GM19452 (cell line): ENCODE data around the gene HARS2.
"Not testable (repeated sequence)": the region's sequence is repeated elsewhere in the genome, so short reads cannot be mapped to it uniquely, and the experiment has no call there.

Source experiments
- ATAC-seq: cut with Tn5 transposase; IDR thresholded peaks from one replicate; pipeline ENCODE4 v1.9.1; 2021; ENCODE audit not compliant: unreplicated experiment

Gene HARS2, protein sequence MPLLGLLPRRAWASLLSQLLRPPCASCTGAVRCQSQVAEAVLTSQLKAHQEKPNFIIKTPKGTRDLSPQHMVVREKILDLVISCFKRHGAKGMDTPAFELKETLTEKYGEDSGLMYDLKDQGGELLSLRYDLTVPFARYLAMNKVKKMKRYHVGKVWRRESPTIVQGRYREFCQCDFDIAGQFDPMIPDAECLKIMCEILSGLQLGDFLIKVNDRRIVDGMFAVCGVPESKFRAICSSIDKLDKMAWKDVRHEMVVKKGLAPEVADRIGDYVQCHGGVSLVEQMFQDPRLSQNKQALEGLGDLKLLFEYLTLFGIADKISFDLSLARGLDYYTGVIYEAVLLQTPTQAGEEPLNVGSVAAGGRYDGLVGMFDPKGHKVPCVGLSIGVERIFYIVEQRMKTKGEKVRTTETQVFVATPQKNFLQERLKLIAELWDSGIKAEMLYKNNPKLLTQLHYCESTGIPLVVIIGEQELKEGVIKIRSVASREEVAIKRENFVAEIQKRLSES

DNA sequence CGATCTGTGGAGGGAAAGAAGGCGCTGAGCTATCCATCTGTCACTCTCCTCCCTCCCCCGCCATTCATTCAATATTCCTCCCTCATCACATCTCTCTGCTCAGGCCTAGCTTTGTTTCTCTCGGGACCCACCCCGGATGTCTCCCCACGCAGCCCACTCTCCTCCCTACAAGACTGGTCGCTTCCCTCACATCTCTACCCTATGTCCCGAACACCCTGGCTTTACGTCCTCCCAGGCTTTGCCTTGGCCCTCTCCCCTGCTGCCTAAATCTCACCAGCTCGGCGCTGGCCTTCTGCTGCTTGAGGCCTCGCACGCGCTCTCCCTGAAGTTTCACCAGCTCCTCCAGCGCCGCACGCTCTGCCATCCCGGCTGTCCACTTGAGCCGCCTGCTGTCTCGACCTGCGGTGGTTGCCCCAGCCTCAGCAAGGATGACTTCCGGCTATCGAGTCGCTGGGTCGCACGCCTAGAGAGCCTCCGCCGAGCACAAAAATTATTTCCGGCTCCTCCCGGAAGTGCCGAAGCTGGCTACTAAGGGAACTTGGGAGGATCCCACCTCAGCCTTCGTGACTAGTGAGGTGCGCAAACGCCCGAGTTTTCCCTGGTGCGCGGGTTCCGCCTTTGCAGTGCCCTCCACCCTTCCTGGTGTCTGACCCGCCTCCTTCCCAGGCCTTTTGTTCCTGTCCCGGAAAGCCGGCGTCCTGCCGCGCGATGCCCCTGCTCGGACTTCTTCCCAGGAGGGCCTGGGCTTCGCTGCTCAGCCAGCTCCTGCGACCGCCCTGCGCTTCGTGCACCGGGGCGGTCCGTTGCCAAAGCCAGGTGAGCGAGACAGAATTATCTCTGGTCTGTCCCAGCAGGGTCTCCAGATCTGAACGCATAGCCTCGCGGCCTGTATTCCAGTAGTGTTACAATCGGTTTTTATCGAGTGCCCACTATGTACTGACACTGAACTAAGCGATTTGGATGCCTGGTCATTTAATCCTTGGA is at the start of gene HARS2, which contains the start of gene HARS1:
Gene HARS2, plus strand, starts transcription at position 515 of the 984 bp plus-strand sequence. Its CDS starts 194 bp downstream, at position 709.
Gene HARS1, minus strand, starts transcription at position 430 of the 984 bp plus-strand sequence. Its CDS starts 66 bp downstream, at position 364.
- ATAC-seq, result peak; percentile 98

DNA sequence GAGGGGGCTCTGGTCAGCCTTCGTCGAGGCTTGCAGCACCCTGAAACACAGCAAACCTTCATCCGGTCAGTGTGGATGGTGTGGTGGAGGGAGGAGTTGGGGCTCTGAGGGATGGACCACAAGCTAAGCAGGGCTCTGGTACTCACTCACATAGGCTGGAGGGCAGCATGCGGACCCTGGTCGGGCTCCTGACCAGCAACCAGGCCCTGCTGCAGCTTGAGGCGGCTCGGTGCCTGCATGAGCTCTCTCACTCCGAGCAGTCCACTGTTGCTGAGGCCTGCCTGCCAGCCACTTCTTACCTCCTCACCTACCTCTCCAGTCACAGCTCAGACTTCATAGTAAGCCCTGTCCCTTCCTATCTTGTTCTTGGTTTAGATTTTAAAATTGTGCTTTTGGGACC is 49.5 kb upstream of the HARS2 start:
- no peak for ATAC-seq

DNA sequence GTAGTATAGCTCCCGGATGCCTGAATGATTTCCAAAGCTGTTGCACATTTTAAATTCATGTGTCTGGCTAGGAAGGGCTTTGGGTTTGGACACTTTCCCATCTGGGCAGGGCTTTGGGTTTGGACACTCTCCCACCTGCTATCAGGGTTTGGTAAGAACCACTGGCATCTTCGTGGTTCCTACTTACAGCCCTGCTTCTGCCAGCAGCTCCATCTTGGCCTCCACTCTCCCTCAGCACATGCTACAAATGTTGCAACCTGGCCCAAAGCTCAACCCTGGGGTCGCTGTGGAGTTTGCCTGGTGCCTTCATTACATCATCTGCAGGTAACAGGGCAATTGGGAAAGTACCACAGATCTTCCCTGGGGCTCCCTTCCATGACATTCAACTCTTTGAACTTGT is 48.5 kb upstream of the HARS2 start:
- no peak for ATAC-seq

DNA sequence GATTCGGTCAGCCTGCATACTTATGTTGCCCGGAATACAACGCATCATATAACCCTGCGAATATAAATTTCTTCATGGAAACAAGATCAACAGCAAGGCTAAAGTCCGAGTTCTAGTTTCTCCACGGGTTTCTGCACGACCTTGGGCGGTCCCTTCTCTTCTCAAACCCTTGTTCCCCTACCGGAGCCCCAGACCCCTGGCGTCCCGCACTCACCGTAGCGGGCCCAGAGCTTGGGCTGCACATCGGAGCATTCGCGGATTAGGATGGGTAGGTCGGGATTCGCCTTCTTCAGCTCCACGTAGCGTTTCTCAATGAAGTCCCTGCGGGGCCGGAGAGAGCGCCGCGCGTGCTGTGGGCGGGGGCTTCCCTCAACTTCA is 44.2 kb upstream of the HARS2 start:
- no peak for ATAC-seq

DNA sequence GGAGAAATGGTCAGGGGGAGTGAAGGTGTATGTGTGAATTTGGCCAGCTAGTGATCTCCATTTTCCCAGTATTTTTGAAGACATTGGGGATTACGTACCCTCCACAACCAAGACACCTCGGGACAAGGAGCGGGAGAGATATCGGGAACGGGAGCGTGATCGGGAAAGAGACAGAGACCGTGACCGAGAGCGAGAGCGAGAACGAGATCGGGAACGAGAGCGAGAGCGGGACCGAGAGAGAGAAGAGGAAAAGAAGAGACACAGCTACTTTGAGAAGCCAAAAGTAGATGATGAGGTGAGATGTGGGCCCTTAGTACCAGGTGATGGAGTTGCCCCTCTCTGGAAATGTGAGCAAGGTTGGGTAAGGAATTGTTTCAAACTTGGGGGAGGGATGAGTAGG is 32.4 kb upstream of the HARS2 start:
- ATAC-seq, result no peak

DNA sequence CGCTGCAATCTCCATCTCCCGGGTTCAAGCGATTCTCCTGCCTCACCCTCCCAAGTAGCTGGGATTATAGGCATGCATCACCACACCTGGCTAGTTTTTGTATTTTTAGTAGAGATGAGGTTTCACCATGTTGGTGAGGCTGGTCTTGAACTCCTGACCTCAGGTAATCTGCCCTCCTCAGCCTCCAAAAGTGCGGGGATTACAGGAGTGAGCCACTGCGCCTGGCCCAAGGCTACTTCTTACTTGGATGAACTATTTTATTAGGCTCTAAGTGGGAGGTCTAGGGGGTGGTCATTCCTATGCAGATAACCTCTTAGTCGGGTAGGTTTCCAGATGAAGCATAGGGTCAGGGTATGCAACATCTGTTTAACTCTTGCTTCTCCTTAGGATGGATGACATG is 30.9 kb upstream of the HARS2 start:
- not testable (repeated sequence) for ATAC-seq

DNA sequence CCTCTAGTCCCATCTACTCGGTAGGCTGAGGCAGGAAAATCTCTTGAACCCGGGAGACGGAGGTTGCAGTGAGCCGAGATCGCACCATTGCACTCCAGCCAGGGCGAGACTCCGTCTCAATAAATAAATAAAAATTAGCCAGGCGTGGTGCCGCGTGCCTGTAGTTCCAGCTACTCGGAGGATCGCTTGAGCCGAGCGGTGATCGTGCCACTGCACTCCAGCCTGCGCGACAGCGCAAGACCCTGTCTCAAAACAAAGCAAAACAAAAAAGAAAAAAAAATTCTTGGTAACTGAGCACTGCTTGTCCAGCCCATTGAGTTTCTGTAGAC is 27.3 kb upstream of the HARS2 start:
- ATAC-seq, result no peak

DNA sequence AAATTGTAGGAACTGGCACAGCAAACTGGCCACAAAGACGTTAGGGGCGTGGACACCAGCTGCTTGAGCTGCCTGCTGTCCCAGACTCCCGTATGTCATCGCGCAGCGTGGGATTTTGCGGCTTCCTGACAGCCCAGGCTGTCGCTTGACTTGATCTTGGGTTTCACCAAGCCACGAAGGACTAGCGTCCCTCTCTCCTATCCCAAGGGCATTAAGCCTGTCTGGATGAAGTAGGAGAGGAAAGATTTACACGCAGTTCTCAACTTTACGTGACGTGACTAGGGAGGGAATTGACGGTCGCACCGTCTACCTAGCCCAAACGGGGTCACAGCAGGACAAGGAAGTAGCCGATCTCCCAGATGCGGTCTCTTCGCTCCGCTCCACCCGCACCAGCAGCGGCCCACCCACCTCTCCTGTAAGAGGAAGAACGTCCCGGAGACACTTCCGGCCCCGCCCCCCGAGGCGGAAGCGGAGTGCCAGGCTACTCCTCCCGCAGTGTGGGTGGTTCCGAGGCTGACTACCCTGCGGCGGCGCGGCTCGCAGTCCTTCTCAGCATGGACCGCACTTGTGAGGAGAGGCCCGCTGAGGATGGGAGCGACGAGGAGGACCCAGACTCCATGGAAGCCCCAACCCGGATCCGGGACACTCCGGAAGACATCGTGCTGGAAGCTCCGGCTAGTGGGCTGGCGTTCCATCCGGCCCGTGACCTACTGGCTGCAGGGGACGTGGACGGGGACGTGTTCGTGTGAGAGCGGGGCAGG is 26.7 kb upstream of the HARS2 start, which contains the start of gene WDR55:
Gene WDR55, plus strand, starts transcription at position 546 of the 761 bp plus-strand sequence. Its CDS starts 9 bp downstream, at position 555.
- ATAC-seq, result peak; percentile 99

DNA sequence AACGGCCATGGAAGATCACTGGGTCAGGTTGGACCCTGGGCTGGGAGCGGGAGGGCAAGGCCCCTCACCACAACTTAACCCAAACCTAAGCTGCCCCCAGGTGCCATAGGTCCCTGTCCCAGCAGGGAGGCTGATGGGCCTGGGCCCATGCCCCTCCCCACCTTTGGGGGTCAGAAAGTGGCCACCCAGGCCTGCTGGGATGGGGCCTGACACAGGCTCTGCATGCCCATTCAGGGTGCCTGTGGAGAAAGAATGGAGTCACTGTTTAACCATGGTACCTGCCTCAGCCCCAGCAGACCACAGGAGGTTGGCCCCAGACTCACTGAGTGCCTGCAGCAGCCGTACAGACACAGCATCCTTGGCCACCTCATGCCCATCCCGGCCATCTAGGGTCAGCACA is 20.2 kb upstream of the HARS2 start:
- ATAC-seq, result not testable (repeated sequence)

DNA sequence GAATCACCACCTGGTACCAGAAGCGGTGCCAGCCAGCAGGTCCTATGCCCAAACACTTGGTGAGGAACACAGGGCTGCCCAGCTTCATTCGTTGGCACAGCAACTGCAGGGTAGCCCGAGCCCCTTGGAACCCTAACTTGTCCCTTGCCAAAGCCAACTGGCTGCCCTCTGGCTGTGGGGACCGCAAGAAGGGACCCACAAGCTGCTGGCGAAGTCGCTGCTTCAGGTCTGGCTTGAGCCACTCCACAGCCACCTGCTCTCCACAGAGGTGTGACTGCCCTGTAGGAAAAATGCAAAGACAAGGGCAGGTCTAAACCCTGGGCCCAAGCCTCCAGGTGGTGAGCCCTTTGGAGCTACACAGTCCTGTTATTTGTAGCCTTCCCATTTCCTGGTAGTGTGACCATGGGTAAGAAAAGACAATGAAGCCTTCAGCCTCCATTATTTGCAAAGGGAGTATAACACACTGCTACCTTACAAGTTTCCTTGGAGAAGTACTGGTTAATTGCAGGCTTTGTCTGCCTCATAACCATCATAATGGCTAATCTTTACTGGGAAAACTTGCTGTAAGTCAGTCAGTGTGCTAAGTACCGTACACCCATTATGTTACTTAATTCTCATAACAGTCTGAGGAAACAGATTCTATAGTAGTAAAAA is 19.7 kb upstream of the HARS2 start:
- ATAC-seq, result no peak

DNA sequence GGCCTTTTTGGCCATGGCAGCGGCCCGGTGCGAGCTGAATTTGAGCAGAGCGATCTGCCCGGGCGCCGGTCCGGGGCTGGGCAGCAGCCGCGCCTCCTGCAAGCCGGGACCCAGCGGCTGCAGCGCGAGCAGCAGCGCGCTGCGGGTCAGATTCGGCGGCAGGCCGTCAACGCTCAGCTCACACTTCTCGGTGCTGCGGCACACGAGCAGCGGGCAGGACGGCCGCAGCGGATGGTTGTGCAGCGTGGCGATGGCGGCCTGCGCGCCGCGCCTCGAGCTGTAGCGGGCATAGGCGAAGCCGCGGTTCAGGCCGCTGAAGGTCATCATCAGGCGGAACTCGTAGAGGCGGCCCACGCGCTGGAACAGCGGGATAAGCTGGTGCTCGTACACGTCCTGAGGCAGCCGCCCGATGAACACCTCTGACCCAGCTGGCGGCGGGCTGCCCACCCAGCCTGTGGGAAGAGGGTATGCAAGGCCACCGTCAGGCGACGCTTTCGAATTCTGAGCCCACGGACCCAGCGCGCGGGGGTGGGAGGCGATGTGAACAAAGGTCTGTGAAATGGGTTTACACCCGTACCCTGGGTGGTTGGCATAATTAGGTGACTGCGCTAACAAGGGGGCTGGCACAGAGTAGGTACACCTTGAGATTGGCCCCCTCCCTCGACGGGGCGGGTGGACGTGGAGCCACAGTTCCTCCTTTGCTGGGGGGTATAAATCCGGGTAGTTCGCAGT is 18.6 kb upstream of the HARS2 start:
- ATAC-seq, result no peak

DNA sequence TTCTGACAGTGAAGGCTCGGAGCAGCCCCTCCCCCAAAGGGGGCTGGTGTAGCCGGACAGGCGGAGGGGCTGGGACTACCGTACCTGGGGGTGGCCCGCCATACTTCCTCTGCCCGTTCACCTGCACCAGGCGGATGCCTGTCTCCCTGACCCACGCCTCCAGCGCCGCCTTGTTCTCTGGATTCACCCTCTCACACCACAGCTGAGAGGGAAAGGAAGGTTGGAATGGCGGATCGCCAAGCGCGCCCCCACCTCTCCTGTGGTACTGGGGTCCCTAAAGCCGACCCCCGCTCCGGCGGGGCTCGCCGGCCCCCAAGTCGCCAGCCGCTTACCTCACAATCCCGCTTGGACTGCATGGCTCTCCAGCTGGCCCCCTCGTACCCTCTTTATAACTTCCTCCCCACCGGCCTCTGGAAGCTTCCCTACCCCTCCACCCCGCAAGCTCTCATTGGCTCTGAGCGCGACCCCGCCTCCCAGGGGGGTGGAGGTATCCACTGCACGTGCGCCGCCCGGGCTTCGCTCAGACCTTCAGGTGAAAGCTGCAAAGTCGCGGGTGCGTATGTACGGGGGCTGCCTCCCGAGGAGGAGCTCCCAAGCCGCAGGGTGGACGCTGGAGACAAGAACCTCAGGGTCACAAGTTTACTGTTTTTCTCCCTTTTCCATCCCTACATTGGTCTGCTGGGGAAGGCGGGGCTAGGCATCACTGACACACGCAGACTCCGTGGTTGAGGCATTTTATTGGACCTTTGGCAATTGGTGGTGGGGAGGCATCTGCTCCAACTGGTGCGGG is 17.9 kb upstream of the HARS2 start, which contains the start of gene DND1:
Gene DND1, minus strand, starts transcription at position 390 of the 790 bp plus-strand sequence. Its CDS starts 34 bp downstream, at position 356.
- ATAC-seq, result no peak

DNA sequence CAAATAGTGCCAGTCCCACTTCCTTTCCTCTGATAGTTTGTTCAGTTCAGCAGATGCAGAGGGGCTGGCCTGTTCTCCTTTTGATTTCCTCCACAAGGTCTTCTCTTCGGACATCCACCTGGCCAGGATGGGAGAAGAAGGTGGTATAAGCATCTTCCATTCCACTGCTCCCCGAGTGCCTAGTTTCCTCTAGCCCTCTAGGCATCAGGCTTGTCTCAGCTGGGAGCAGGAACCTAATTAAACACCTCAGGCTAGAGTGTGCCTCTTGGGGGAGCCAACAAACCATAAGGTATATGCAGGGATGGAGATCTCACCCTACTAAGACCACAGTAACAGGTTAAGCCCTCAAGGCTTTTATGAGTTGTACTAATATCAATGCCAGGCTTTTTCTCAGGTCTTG is 17.0 kb upstream of the HARS2 start:
- no peak for ATAC-seq

DNA sequence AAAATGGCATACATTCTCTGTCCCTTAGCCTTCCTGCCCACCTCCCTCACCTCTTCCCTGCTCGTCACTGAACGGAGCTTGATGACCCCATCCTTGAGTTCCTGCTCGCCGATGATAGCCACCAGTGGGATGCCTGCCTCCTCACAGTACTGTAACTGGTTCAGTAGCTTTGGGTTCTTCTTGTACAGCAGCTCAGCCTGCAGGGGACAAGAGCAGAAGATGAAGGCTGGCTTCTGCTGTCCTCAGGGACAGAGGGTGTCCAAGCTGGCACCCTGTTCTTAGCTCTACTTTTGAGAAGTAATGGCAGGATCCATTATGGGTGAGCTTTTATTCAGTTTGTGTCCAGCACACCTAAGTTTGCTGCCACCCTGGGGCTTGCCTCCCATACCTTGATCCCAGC is 16.6 kb upstream of the HARS2 start:
- ATAC-seq, result no peak

DNA sequence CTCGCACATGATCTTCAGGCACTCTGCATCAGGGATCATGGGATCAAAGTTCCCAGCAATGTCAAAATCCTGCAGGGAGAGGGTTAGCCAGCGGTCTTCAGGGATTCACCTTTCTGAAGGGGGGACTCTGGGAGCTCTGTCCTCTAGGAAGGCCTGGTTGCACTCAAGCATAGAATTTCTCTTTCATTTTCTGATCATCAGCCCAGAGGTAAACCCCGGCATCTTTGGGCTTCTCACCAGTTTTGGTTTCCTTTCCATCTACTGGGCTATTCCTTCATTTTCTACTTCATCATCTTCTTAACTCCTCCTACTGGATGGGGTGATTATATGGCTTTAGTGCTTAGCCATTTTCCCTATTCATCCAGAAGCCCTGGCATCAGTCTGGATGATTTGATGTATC is 13.3 kb upstream of the HARS2 start:
- ATAC-seq, result peak; percentile 68

DNA sequence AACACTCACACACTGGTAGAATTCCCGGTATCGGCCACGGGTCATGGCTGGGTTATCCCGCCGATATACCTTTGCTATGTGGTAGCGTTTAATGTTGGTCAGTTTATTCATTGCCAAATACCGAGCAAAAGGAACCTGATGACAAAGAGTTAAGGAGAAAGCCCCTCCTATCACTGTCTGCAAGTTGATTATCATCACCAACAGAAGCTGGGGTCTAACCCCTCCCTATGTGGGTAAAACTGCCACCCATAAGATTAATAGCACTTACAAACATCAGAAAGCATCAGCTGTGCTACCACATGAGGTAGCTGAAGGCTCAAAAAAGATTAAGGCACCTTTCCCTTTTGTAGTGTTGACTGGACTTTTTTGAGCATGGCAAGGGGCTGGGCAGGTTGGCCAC is 12.3 kb upstream of the HARS2 start:
- ATAC-seq, result no peak

DNA sequence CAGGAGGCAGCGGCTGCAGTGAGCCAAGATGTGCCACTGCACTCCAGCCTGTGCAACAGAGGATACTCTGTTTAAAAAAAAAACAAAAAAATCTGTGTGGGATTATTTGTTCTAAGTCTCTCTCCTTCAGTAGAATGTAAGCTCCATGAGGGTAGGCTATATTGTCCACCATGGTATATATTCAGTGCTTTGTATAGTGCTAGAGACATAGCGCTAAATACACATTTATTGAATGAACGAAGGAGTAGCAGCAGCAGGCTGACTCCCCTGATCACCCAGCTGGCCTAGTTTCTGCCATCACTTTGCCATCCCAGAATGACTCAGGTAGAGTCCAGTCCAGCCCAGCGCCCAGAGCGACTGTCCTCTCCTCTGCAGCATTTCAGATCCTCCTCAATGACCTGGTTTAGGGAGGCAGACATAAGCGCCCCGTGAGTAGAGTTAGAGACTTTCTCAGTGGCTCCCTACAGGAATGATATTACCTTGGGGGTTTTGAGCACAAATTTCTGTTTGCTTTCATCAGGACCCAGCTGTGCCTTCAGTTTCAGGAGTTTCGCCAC is 801 bp upstream of the HARS2 start:
- ATAC-seq, result no peak

DNA sequence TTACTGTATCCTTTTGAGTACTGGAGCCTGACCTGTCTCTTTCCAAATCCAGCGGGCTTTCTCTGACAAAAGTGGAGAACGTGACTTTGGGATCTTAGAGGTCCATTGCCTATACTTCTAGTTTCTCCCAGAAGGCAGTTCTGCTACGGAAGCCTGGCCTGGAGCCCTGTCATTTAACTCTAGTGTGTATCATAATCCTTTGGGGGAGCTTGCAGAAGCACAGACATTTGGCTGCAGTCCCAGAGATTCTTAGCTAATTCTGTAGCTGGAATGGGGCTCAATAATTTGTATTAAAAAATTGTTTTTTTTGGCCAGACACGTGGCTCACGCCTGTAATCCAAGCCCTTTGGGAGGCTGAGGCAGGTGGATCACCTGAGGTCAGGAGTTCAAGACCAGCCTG is 3.0 kb downstream of the HARS2 start:
- ATAC-seq, result no peak
